Keratinocyte (primary cell): ENCODE data around the gene TPD52L2.

ENCODE experiments used
- CTCF ChIP-seq, 3 experiments: IDR thresholded peaks in 1 of 3; conservative IDR thresholded peaks in 1 of 3; optimal IDR thresholded peaks in 1 of 3; 2 replicates in 2 of 3; 3 replicates in 1 of 3; pipeline versions ENCODE3 to v1.5.1; 2011; ENCODE audit warnings: low read length in 3 of 3, mild to moderate bottlenecking in 3 of 3, moderate library complexity in 2 of 3, control low read depth in 1 of 3, inconsistent platforms in 1 of 3; ENCODE audit not compliant: insufficient read depth in 2 of 3; ENCODE audit errors: extremely low read depth in 1 of 3
- EZH2 ChIP-seq: IDR thresholded peaks from one replicate; pipeline ENCODE4 v1.6.1; 2012; ENCODE audit warnings: inconsistent platforms, mild to moderate bottlenecking, low read length, moderate library complexity

DNA sequence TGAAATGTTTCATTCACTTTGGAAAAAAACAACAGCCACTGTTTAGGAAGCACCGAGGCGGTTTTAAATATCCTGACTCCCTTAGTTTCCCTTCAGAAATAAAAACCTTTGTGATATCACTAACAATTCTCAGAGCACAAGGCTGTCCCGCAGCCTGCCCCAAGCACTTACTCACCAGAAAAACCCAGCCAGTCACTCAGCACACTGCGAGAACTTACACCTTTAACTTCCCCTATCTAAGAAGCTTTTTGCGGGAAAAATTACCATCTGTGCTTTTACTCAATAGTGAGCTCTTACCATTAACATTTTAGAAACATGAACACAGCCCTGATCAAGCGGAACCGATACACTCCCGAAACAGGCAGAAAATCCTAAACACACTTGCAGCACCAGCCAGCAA, 43.3 kb upstream of the TPD52L2 start:
- TF ChIP-seq CTCF (optimal IDR thresholded peaks at IDR 0.05 in 1 of 3, IDR thresholded peaks at IDR 0.05 in 1 of 3, conservative IDR thresholded peaks at IDR 0.05 in 1 of 3; ENCODE audit: extremely low read depth in 1 of 3, insufficient read depth in 2 of 3, low read length in 3 of 3) (no peak), EZH2 (no peak)
